Activated T-helper 9 cell treated with anti-CD3 and anti-CD28 coated beads, Interleukin-2, amount 50 U/mL, for 16 hours (primary cell): ENCODE results near the gene TTC9C.
"Not testable (repeated sequence)": the region's sequence is repeated elsewhere in the genome, so short reads cannot be mapped to it uniquely, and the experiment has no call there.

ENCODE experiments used
- DNase-seq: peaks from one replicate; pipeline ENCODE4 v3.0.0-alpha.2; 2020; ENCODE audit warnings: low read depth

Gene TTC9C

DNA sequence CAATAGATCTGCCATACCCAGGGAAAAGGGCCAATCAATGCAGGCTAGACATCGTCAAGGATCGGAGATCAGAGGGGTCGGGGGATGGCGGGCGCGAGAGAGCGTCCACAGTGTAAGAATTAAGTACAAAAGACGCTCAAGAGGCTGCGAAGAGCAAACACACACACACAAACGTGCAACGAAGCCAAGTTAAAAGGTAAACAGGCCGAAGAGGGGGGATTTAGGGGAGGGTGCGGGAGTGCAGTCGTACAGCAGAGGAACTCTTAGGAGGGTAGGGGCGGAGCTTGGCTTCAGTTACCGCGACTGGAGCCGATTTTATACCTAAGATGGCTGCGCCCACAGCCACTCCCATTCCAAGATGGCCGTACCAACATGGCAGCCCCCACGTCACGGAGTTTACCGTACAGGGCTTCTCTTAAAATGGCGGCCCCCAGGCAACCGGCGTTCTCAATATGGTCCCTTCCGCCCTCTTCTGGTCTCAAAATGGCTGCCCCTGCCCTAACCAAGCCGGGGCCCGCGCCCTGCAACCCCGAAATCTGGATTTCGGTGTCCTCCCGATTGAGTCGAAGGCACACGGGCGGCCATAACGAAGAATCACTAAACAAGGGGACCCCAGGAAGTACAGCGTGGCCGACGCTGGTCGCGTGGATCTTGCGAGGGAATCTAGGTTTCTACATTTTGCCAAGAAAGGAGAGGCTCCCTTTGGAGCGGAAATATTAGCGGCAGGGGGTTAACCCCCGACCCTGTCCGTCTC lies 18.9 kb upstream of the TTC9C start:
- peak; percentile 90 for DNase-seq

DNA sequence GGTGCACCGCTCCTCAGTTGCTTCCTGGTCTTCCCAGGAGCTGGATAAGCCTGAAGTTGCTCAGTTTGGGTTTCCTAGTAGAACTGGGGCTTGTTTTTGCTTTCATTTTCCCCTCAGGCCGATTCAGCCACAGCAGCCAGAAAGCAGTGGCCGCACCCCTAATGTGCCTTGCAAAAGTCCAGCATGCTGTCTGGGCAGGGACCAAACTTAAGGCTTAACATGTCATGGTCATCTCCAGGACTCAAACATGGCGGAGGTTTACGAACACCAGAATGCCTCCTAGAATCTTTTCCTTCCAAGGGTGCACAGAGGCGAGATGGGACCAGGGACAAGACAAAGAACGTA lies 18.3 kb upstream of the TTC9C start:
- no peak for DNase-seq

DNA sequence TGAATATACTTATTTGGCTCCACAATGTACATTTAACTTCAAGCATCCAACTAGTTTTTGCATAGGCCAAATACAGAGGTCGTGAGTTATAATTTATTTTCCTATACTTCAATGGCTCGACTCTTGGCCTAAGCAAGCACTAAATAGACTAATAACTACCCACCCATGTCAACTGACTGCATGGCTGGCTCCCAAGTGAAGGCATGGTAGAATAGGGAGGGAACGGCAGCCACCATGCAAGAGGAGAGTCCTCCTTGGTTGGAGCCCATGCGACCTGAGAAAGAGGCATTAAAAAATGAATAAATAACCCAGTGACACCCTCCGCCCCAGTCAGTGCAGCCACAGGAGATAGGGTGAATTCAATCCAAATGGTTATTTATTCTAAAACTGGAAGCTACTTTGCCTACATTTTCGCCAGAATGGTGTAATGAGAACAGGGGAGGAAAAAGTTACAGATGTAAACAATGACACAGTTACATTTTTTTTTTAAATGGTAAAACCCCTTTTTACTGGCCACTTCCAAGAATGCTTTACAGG lies 15.9 kb upstream of the TTC9C start:
- DNase-seq = no peak

DNA sequence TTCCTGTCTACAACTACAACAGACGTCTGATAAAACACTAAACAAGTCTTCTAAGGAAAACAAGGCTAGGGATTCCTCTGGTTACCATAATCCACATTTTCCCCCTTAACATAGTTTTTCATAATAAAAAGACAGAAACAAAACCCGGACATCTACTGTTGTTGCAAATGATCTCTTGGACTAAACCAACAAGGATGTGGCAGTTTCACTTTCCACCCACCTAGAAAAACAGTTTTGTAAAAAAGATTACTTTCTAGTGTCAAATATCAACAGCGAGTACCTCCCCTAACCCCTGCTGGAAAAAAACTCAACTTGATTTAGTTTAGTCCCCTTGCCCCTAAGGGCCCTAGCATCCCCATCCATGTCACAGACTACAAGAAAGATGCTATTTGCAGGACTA lies 15.4 kb upstream of the TTC9C start:
- DNase-seq = no peak

DNA sequence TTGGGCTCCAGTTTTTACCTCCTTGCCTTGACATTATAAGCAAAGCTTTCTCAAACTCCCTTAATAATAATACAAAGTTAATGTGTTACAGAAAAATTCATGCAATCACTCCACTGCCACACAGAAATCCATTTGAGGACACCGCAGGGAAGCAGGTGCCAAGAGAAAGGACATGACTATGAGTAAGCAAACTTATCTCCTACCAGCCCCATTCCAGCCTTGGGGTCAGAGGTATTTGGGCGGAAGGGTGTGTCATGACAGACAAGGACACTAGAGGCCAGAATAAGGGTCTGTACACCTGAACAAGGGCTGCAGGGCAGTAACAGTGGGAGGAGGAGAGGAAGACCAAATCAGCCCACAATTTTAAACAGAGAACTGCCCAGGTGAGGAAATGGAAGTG lies 14.9 kb upstream of the TTC9C start:
- DNase-seq = no peak

DNA sequence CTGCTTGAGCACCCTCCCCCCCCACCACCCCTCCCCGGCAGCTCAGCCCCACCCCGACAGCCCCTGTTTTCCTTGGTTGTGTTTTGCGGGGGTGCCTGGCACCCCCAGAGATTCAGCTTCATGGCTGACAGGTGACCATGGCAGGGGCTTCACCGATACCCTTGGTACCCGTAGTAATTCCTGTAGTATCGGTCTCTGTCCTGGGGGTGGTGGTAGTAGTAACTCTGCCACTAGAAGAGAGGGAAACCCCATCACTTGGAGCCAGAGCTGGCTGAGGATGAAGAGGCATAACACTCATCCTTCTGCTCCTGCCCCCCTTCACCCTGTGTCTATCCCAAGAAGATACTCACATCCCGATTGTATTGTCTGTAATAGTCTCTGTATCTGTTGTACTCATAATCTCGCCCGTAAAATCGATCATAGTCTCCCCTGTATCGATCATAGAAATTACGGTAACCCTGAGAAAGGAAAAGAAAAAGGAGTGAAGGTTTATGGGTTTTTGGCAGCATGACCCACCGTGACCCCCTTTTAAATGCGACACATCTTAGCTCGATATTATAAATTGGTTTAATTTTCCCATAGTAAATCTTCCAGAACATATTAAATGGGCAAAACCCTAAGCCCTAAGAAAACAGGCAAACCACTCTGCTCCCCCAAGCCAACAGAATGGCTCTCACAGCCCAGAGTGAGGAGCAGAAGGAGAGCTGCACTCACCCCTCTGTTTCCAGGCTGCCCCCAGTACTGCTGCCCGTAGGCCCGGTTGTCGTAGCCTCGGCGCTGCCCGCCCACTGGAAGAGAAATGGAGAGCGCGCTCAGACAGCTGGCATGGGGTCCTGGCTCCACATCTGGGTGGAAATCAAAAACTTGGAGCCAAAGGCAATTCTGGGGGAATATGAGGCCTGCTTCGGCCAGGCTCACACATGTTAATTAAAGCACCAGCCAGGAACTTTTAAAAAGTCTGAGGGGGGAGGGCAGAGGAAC lies 12.8 kb upstream of the TTC9C start:
- DNase-seq = no peak

DNA sequence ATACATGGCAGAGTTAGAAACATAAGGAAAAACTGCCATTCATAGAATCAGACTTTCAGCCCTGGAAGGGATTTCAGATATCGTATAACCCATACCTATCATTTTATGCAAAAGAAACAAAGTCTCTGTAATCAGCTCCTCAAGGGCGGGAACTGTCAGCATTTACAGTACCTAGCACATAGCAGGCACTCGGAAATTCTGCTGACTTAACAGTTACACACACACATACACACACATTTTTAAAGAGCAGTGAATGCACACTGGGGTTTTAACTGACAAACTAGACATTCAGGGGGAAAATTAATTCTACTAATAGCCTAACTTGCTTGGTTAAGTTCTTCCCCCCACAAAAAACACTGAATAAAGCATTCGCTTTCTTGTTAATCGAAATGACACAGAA lies 12.1 kb upstream of the TTC9C start:
- no peak for DNase-seq

DNA sequence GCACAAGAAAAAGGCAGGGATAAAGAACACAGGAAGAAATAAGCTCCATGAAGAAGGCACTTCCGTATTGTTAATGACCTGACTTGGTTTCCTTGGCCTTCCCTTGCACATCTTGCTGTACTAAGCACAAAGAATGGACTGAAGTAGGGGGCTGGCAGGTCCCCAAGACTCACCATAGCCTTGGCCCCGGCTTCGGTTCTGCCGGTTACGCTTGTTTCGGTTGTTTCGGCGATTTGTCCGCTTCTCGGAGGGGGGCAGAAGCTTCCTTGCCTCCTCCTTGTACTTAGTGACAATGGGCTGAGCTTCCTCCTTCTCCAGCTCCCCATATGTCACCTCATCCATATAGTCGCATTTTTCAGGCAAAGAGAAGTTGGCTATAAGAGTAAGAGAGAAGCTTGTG lies 11.5 kb upstream of the TTC9C start:
- DNase-seq = no peak

DNA sequence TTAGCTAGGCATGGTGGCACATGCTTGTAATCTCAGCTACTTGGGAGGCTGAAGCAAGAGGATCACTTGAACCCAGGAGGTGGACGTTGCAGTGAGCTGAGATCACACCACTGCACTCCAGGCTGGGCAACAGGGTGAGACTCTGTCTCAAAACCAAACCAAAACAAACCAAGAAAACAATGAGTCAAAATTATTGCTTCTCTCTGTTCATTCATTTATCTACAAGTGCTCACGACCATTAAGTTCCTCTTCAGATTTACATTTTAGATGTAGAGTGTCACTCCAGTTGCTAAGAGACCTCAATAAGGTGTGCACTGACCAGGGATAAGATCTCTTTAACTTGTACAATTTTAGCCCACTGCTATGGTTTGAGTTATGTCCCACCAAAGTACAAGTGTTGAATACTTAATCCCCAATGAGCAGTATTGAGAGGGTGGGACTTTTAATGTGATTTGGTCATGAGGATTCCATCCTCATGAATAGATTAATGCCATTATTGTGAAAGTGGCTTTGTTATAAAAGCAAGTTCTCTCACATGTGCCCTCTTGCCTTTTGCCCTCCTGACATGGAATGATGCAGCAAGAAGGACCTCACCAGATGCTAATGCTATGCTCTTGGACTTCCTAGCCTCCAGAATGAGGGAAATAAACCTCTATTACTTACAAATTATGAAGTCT lies 8.8 kb upstream of the TTC9C start:
- no peak for DNase-seq

DNA sequence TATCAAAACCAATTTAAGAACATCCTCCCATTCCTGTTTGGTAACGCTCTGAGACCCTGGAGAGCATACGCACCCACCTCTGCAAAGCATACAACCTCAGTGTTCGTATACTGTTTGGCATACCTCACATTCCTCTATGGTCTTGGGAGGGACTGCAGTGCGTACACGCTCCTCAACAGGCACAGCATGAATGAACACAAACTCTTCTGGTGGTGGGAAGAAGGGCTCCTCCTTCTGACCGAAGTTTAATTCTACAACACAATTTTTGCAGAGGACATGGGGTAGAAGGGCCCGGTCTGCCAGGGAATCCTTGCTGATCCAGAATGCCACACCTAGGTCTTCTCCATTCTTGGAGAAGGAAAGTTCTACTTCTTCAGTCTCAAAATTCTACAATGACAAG lies 6.3 kb upstream of the TTC9C start:
- no peak for DNase-seq

DNA sequence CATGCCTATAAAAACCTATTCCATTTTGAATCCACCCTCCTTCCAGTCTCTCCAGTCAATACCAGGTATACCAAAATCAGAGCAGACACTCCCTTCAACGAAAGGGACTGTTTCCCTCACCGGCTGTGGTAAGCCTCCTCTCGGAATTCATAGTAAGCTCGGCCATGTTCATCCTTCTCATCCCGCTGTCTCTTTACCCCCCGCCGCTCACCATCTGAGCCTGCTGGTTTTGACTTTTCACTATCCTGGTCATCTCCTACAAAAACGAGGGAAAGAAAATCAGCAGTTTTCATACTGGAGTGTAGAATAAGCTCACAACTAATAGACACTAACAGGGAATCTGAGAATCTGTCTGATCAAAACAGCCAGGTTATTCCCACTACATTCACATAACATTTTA lies 4.1 kb upstream of the TTC9C start:
- no peak for DNase-seq

DNA sequence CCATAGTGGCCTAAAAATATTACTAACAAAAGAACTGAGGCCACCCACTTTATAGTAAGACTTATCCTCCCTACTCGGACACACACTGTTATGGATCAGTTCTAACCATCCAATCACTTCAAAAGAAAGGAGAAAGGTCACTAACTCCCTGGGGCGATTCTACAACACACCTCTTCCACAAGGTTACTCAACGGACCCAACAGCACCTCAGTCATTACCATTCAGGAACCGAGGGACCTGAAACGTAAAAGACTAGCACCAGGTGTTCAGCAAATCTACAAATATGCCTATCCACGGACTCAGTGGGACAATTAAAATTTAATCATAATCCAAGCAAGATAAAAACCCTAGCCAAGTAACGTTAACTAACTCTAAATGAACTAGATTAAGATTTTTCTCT lies 2.6 kb upstream of the TTC9C start:
- no peak for DNase-seq

DNA sequence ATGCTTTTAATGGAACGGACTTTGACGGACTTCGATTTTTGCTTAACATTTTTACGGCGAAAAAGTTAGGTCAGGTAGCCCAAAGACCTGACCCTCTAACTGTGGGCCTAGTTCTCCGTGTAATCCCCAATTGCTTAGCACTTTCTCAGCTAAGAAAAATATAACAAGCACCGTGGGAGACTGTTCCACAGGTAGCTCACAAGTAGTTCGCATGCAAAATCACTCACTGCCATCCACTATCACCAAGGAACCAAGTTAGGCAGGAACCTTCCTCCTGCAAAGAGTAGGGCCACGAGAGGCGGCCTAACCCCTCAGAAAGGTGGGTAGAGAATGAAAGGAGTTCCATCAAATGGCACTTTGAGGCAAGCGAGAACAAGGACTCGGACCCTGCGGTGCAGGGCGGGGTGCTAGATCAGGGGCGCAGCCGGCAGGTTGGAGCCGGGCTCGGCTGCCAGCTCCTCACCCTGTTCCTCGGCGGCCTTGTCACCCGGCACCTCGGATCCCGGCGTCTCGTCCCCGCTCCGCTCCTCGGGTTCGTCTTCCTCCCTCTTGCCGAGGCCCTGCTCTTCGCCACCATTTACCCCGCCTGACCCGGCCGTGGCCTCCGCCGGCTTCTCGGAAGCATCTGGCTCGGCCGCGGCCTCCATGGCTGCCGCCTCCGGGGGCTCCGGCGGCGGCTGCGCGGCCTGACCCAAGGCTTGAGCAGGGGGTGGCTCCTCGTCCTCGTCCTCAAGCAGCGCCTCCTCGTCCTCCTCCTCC lies 2.0 kb upstream of the TTC9C start:
- DNase-seq = no peak

DNA sequence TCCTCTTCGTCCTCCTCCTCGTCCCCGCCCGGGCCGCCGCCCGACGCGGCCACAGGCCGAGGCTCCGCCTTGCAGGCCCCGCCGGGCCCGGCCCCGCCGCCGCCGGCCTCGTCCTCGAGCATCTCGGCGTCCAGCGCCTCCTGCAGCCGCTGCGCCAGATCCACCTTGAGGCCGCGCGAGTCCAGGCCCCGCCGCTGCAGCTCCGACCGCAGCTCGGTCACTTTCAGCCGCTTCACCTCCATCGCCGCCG lies 1.4 kb upstream of the TTC9C start:
- no peak for DNase-seq

DNA sequence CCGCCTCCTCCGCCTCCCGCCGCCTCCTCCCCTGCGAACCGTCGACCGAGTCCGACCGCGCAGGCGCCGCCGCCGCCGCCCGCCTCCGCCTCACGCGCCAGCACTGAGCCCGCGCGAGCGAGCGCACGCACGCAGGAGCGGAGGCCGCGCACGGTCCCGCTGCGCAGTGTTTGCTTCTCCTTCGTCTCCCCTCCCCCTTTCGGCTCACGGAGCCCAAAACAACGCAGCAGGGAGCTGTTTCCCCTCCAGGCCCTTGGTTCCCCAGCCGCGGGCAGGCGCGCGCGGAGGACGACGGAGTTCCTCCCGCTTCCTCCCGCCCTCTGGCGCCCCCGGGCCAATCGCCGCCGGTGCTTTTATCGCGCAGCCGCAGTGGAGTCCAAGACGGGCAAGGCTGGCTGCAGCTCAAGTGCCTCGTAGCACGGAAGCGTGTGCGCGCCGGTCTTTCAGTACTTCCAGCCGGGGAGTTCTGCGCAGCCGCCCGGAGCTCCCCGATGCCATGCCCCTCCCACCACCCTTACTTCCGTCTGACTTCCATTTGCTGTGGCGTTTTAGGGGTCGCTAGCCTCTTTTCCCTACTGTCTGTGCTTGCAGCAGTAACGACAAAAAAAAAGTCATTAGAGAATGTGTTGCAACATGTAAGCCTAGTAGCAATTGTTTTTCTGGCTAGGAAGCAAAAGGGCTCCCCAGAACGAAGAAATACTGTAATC lies 968 bp upstream of the TTC9C start, which contains the start of gene HNRNPUL2:
Gene HNRNPUL2, minus strand, starts transcription at position 293 of the 707 bp plus-strand sequence. CDS start 301 bp downstream, outside the sequence.
- DNase-seq = peak; percentile 98

DNA sequence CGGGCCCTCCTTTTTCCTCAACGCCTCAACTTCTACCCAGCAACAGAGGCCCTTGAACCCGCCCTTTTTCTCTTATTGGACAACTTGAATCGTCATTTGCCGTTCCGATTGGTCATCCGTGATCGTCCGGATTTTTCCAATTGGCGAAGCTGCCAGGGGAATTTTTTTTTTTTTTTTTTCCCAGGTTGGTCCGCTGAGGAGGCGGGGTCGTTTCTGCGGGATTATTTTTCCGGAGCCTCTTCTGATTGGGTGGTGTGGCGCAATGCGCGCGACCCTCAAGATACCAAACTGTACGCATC lies 465 bp upstream of the TTC9C start:
- DNase-seq = peak; percentile 68

DNA sequence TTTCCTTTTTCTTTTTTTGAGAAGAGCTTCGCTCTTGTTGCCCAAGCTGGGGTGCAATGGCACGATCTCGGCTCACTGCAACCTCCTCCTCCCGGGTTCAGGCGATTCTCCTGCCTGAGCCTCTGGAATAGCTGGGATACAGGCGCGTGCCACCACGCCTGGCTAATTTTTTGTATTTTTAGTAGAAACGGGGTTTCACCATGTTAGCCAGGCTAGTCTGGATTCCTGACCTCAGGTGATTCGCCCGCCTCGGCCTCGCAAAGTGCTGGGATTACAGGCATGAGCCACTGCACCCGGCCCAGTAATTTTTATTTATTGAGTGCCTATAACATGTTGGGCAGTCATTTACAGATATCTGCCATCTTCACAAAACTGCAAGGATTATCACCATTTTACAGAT lies 1.8 kb downstream of the TTC9C start:
- DNase-seq = not testable (repeated sequence)

DNA sequence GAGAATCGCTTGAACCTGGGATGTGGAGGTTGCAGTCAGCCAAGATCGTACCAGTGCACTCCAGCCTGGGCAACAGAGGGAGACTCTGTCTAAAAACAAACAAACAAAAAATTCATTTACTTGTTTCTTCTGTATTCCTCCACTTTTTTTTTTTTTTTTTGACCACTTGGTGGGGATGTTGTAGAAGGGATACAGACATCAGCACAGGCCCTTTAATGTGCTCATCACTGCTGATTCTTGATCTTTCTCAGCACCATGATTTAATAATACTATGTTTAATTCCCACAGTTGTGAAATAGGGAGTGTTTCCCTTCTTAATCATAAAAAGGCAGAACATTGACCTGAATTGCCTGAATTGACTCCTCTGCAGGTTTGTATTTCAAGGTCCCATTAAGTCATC lies 4.5 kb downstream of the TTC9C start:
- no peak for DNase-seq

DNA sequence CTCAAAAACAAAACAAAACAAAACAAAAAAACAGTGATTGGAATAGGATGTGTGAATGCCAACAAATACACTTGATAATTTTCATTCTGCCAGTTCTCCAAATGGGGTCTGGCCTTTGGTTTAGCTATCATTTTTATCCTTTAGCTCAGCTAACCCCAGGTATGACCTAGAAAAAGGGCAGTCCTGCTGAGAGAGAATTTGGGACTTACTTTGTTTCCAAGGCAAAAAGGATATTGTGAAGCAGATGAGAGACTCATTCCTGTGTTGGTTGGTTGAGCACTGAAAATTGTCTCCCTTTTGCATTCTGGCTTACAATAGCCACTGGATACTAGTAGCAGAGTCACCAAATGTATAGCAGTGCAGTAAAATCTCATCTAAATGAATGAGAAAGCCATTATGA lies 8.9 kb downstream of the TTC9C start:
- DNase-seq = no peak

DNA sequence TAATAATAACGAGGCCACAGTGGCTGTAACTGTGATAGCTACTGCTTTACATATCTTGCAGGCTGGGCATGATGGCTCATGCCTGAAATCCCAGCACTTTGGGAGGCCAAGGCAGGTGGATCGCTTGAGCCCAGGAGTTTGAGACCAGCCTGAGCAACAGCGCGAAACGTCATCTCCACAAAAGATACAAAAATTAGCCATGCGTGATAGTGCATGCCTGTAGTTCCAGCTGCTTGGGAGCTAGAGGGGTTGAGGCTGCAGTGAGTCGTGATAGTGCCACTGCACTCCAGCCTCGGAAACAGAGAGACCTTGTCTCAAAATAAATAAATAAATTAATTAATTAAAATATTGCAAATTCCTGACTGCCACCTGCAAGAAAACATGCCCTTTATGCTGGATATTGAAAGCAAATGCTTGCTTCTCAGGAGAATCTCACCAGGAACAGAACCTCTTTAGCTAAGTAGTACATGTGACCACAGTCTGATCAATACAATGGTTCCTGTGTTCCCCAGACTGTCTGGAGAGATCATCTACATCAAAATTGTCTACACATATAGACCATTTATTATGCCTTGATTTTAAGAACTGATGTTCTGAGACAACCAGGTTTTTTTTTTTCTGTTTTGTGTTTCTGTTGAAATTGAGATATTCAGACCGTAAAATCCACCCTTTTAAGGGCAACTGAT lies 19.3 kb downstream of the TTC9C start:
- DNase-seq = no peak

DNA sequence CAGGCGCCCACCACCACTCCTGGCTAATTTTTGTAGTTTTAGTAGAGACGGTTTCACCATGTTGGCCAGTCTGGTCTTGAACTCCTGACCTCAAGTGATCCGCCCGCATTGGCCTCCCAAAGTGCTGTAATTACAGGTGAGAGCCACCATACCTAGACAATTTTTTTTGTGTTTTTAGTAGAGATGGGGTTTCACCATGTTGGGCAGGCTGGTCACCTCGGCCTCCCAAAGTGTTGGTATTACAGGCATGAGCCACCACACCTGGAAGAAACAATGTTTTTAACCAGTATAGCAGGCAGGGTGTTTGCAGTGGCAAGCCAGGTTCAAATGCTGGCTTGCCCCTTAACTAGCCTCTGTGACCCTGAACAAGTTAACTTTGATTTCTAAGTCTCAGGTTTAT lies 21.6 kb downstream of the TTC9C start:
- DNase-seq = not testable (repeated sequence)
